LNCaP clone FGC (cell line): ENCODE measurements around the gene LIN28B.

Experiments
- DNase-seq: peaks from one replicate; pipeline ENCODE4 v3.0.0-alpha.2; 2011; ENCODE audit warnings: low read depth
- H3K4me3 ChIP-seq: 2 replicates; pipeline ENCODE4 v1.5.1; 2011; ENCODE audit warnings: mild to moderate bottlenecking, low read depth, low read length, control low read depth
- CTCF ChIP-seq: IDR thresholded peaks from 2 replicates; pipeline ENCODE4 v1.5.1; 2012; ENCODE audit warnings: mild to moderate bottlenecking; ENCODE audit not compliant: control insufficient read depth, insufficient read depth; ENCODE audit errors: extremely low read depth

LIN28B gene

DNA sequence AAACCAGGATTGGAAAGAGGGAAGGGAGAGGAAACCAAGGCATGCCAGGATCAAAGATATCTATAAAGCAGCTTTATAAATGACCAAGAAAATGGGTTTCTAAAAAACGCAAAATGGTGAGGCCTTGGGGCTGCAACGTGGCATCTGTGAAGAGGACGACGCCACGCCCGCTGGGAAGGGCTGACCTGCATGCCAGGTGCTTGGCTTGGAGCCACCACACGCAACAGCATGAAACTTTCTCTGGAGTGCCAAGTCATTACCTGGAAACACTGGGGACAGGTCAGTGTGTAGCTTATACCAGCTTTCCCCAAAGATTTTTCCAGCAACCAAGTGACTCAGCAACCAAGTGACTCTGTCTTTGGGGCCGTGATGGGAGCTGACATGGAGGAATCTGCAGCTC lies 140.4 kb downstream of the LIN28B start:
- H3K4me3 ChIP-seq: no peak overlapping the region
- TF ChIP-seq CTCF: no peak
- DNase-seq: no peak

DNA sequence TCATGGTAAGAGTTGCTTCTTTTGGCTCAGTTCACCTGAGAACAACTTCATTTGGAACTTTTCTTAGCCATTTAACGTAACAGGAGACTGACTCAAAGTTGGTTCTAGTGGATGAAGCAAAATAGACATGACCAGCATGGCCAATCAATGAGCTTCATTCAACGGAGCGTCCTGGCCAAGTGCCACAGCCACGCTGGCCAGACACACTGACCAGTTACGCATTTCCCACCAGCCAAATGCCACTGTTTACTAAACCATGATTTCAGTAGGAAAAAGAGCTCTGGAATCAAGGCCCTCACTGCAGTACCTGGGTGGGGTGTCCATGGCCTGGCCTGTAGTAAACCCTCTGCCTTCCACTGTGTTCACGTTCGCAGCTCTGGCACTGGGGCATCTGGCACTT lies 142.5 kb downstream of the LIN28B start:
- H3K4me3 ChIP-seq: no peak overlapping the region
- TF ChIP-seq CTCF: no peak
- DNase-seq: no peak

DNA sequence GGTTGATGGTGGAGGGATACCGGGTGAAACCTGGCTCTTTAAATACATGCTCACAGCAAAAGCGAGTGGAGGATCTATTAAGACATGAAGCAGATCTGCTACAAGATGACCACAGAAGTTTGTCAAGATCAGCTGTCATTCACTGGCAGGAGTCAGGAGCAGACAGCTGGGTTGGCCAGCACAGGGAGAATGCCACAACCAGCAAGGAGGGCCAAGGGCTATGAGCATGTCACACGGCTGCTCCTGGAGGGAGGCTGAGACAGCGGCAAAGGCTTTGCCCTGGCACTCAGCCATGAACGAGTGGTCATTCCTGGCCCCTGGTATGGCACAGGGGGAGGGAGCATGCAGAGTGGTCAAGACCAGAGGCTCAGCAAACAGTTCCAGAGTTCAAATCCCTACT lies 145.3 kb downstream of the LIN28B start:
- DNase-seq: no peak
- TF ChIP-seq CTCF: no peak
- H3K4me3 ChIP-seq: no peak overlapping the region

- DNase-seq: no peak
- TF ChIP-seq CTCF: no peak
- H3K4me3 ChIP-seq: no peak overlapping the region
These were observed 148.2 kb downstream of the LIN28B start for GRCh38 chr6:105105094-105105493.

GRCh38 chr6:105106260-105106659 lies 149.4 kb downstream of the LIN28B start:
- no peak overlapping the region for H3K4me3 ChIP-seq
- no peak for DNase-seq
- TF ChIP-seq CTCF: no peak

- TF ChIP-seq CTCF: no peak
- no peak overlapping the region for H3K4me3 ChIP-seq
- DNase-seq: no peak
These were observed 150.3 kb downstream of the LIN28B start for GRCh38 chr6:105107207-105107606.

- no peak for DNase-seq
- no peak overlapping the region for H3K4me3 ChIP-seq
- TF ChIP-seq CTCF: no peak
These were observed 151.8 kb downstream of the LIN28B start for GRCh38 chr6:105108631-105109262.
